GM12878 (cell line): Measurements from ENCODE around the gene NPHS2. TPM values are rescaled to one million over a fixed set of nuclear protein-coding genes. Genes with fewer than 3 reads are reported as not detected.

Experiments
- ESRRA ChIP-seq: IDR thresholded peaks from 2 replicates; pipeline ENCODE4 v1.6.1; 2012; ENCODE audit warnings: mild to moderate bottlenecking, low read length, improper control_type of control experiment
- MEF2B ChIP-seq: fragments of 450-650 bp; IDR thresholded peaks from 2 replicates; pipeline ENCODE4 v1.6.1; 2018; ENCODE audit warnings: mild to moderate bottlenecking, moderate library complexity; ENCODE audit not compliant: partially characterized antibody, poor library complexity, severe bottlenecking
- NBN ChIP-seq: fragments of 450-650 bp; IDR thresholded peaks from 2 replicates; pipeline ENCODE4 v1.6.1; 2016
- POLR2AphosphoS2 ChIP-seq: IDR thresholded peaks from 2 replicates; pipeline ENCODE4 v1.6.1; 2011; ENCODE audit warnings: low read depth, mild to moderate bottlenecking, low read length, improper control_type of control experiment, moderate library complexity
- SRF ChIP-seq, 2 experiments: IDR thresholded peaks; 2 replicates each; pipeline ENCODE4 v1.6.1; 2011; ENCODE audit warnings: low read depth in 2 of 2, low read length in 2 of 2, mild to moderate bottlenecking in 1 of 2, moderate library complexity in 1 of 2
- SUPT20H ChIP-seq: IDR thresholded peaks from 2 replicates; pipeline ENCODE4 v1.6.1; 2011; ENCODE audit warnings: low read depth, mild to moderate bottlenecking, low read length, moderate library complexity, borderline replicate concordance; ENCODE audit not compliant: control insufficient read depth
- SUZ12 ChIP-seq: fragments of 200-600 bp; sonication (generic); IDR thresholded peaks from one replicate; pipeline ENCODE4 v1.6.1; 2018; ENCODE audit warnings: antibody characterized with exemption, mild to moderate bottlenecking; ENCODE audit not compliant: unreplicated experiment
- polyA plus RNA-seq, 11 experiments: library from polyadenylated mRNA; depleted of rRNA in 4 of 11; unstranded in 6 of 11; stranded (reverse) in 5 of 11; fragments of >200 nt; fragmentation: Nextera tagmentation in 4 of 11; fragmentation: Illumina TruSeq in 1 of 11; extraction: Ambion mirVana in 4 of 11; extraction: Trizol in 1 of 11; gene quantifications; 1 replicate in 1 of 11; 2 replicates in 10 of 11; pipeline versions ENCODE4 v1.2.1 to v1.2.3, GENCODE V29; 2011 to 2016; ENCODE audit warnings: inconsistent platforms in 2 of 11, missing spikeins in 2 of 11, low read depth in 1 of 11
- total RNA-seq, 4 experiments: library from RNA; depleted of rRNA in 3 of 4; stranded (reverse); fragments of >200 nt in 3 of 4; fragmentation: Illumina TruSeq in 1 of 4; extraction: Trizol in 1 of 4; gene quantifications; 2 replicates each; pipeline versions ENCODE4 v1.2.1 to v1.2.3, GENCODE V29; 2013 to 2021
- TF ChIP-seq, protein P1 (sequence below): fragments of 450-650 bp; IDR thresholded peaks from 2 replicates; pipeline ENCODE4 v1.6.1; 2014; ENCODE audit warnings: mild to moderate bottlenecking
- TF ChIP-seq, protein P2 (sequence below): fragments of 450-650 bp; IDR thresholded peaks from 2 replicates; pipeline ENCODE4 v1.6.1; 2017; ENCODE audit warnings: mild to moderate bottlenecking, moderate library complexity
- TF ChIP-seq, protein P3 (sequence below): IDR thresholded peaks from 2 replicates; pipeline ENCODE4 v1.6.1; 2011; ENCODE audit warnings: low read depth, mild to moderate bottlenecking, low read length, moderate library complexity, borderline replicate concordance; ENCODE audit errors: extremely low read depth
- TF ChIP-seq, protein P4 (sequence below): IDR thresholded peaks from 2 replicates; pipeline ENCODE4 v1.6.1; 2012; ENCODE audit warnings: low read depth, low read length, improper control_type of control experiment

NPHS2 gene
- total and polyA plus RNA-seq, 10 of the 15 experiments (the other 5 are each of a cell fraction or from before 2014, with no cell fraction given): not detected

DNA sequence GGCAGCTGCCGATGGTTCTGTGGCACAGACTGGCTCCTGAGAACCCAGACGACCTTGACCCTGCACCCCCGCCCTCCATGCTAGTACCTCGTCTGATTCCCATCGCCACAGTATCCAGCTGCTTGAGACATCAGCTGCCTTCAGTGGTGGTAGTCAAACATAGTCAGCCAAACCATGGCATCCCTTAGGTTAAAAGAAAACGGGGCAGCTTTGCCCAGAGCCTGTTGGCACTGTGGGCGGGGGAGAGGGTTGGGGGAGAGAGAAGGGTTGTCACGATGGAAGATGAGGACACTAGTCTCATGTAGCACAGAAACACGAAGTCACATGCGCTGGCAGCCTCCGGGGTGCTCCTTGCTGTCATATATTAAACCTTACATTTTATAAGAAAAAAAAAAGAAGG lies 14.9 kb upstream of the NPHS2 start (continued):
- TF ChIP-seq, protein P1, sequence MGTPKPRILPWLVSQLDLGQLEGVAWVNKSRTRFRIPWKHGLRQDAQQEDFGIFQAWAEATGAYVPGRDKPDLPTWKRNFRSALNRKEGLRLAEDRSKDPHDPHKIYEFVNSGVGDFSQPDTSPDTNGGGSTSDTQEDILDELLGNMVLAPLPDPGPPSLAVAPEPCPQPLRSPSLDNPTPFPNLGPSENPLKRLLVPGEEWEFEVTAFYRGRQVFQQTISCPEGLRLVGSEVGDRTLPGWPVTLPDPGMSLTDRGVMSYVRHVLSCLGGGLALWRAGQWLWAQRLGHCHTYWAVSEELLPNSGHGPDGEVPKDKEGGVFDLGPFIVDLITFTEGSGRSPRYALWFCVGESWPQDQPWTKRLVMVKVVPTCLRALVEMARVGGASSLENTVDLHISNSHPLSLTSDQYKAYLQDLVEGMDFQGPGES: no peak
- TF ChIP-seq SRF (IDR thresholded peaks at IDR 0.05; ENCODE audit: low read depth in 2 of 2, low read length in 2 of 2) (no peak), ESRRA (no peak), SUPT20H (no peak), SUZ12 (no peak), MEF2B (no peak), POLR2AphosphoS2 (no peak), NBN (no peak)
- TF ChIP-seq, protein P2, sequence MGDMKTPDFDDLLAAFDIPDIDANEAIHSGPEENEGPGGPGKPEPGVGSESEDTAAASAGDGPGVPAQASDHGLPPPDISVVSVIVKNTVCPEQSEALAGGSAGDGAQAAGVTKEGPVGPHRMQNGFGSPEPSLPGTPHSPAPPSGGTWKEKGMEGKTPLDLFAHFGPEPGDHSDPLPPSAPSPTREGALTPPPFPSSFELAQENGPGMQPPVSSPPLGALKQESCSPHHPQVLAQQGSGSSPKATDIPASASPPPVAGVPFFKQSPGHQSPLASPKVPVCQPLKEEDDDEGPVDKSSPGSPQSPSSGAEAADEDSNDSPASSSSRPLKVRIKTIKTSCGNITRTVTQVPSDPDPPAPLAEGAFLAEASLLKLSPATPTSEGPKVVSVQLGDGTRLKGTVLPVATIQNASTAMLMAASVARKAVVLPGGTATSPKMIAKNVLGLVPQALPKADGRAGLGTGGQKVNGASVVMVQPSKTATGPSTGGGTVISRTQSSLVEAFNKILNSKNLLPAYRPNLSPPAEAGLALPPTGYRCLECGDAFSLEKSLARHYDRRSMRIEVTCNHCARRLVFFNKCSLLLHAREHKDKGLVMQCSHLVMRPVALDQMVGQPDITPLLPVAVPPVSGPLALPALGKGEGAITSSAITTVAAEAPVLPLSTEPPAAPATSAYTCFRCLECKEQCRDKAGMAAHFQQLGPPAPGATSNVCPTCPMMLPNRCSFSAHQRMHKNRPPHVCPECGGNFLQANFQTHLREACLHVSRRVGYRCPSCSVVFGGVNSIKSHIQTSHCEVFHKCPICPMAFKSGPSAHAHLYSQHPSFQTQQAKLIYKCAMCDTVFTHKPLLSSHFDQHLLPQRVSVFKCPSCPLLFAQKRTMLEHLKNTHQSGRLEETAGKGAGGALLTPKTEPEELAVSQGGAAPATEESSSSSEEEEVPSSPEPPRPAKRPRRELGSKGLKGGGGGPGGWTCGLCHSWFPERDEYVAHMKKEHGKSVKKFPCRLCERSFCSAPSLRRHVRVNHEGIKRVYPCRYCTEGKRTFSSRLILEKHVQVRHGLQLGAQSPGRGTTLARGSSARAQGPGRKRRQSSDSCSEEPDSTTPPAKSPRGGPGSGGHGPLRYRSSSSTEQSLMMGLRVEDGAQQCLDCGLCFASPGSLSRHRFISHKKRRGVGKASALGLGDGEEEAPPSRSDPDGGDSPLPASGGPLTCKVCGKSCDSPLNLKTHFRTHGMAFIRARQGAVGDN: no peak
- TF ChIP-seq, protein P3, sequence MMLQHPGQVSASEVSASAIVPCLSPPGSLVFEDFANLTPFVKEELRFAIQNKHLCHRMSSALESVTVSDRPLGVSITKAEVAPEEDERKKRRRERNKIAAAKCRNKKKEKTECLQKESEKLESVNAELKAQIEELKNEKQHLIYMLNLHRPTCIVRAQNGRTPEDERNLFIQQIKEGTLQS: no peak
- TF ChIP-seq, protein P4, sequence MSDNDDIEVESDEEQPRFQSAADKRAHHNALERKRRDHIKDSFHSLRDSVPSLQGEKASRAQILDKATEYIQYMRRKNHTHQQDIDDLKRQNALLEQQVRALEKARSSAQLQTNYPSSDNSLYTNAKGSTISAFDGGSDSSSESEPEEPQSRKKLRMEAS: no peak
- TF ChIP-seq, all 136 proteins: peak for 0
